NCI-H146 treated with DMSO at 0.1 percent for 48 hours (cell line): ENCODE measurements around the gene LIN7B.

Experiments used
- DNase-seq: peaks from one replicate; lab custom pipeline; 2025; ENCODE audit not compliant: unreplicated experiment; lab: John Stamatoyannopoulos, UW

Gene LIN7B

GRCh38 chr19:49094505-49095482 lies 19.4 kb upstream of the LIN7B start:
- no peak for DNase-seq

GRCh38 chr19:49097453-49098288 lies 16.5 kb upstream of the LIN7B start:
- peak; percentile 63 for DNase-seq

- no peak for DNase-seq
Observed at GRCh38 chr19:49098795-49099194, 15.4 kb upstream of the LIN7B start.

- DNase-seq, result no peak
Observed at GRCh38 chr19:49101160-49101559, 13.0 kb upstream of the LIN7B start.

- no peak for DNase-seq
Observed at GRCh38 chr19:49102303-49102702, 11.9 kb upstream of the LIN7B start.

GRCh38 chr19:49103331-49104085 lies 10.7 kb upstream of the LIN7B start:
- no peak for DNase-seq

- no peak for DNase-seq
Observed at GRCh38 chr19:49104229-49104864, 9.8 kb upstream of the LIN7B start.

GRCh38 chr19:49106648-49107135 lies 7.5 kb upstream of the LIN7B start:
- no peak for DNase-seq

- no peak for DNase-seq
Observed at GRCh38 chr19:49107625-49108459, 6.3 kb upstream of the LIN7B start.

- no peak for DNase-seq
Observed at GRCh38 chr19:49109051-49109450, 5.1 kb upstream of the LIN7B start.

- DNase-seq, result no peak
Observed at GRCh38 chr19:49109569-49110233, 4.5 kb upstream of the LIN7B start.

- no peak for DNase-seq
Observed at GRCh38 chr19:49110567-49110966, 3.6 kb upstream of the LIN7B start.

- no peak for DNase-seq
Observed at GRCh38 chr19:49111218-49111998, 2.8 kb upstream of the LIN7B start.

- DNase-seq, result no peak
Observed at GRCh38 chr19:49114630-49115363, 627 bp downstream of the LIN7B start.

- no peak for DNase-seq
Observed at GRCh38 chr19:49116544-49116943, 2.4 kb downstream of the LIN7B start.

- DNase-seq, result no peak
Observed at GRCh38 chr19:49117677-49118564, 3.8 kb downstream of the LIN7B start.
